Stimulated activated CD4-positive, alpha-beta T cell treated with anti-CD3 and anti-CD28 coated beads, Interleukin-4, amount 100 ng/mL, for 4 hours (primary cell): ENCODE data around the gene PWWP2B.
"Not testable (repeated sequence)": the region's sequence is repeated elsewhere in the genome, so short reads cannot be mapped to it uniquely, and the experiment has no call there.

ENCODE experiments used
- DNase-seq, 2 experiments: peaks; one replicate each; pipeline ENCODE4 v3.0.0-alpha.2; 2020

The PWWP2B gene

GRCh38 chr10:132382231-132382922 is 14.6 kb upstream of the PWWP2B start:
- no peak for DNase-seq

- no peak for DNase-seq
Measured at GRCh38 chr10:132383101-132383500, 13.9 kb upstream of the PWWP2B start.

GRCh38 chr10:132383751-132384196 is 13.2 kb upstream of the PWWP2B start:
- no peak for DNase-seq

- DNase-seq: no peak
Measured at GRCh38 chr10:132384618-132385388, 12.2 kb upstream of the PWWP2B start.

- DNase-seq: no peak
Measured at GRCh38 chr10:132385389-132385667, 11.7 kb upstream of the PWWP2B start.

- DNase-seq: no peak
Measured at GRCh38 chr10:132385721-132386418, 11.1 kb upstream of the PWWP2B start.

- no peak for DNase-seq
Measured at GRCh38 chr10:132386419-132386831, 10.6 kb upstream of the PWWP2B start.

GRCh38 chr10:132386896-132387295 is 10.1 kb upstream of the PWWP2B start:
- DNase-seq: not testable (repeated sequence)

- DNase-seq: peak; percentile 57 to 77
Measured at GRCh38 chr10:132387764-132388210, 9.2 kb upstream of the PWWP2B start.

GRCh38 chr10:132388891-132389432 is 8.0 kb upstream of the PWWP2B start:
- DNase-seq: no peak

- DNase-seq: no peak
Measured at GRCh38 chr10:132389433-132390169, 7.4 kb upstream of the PWWP2B start.

- no peak for DNase-seq
Measured at GRCh38 chr10:132390170-132390920, 6.7 kb upstream of the PWWP2B start.

- DNase-seq: no peak
Measured at GRCh38 chr10:132390921-132391675, 5.9 kb upstream of the PWWP2B start.

GRCh38 chr10:132391676-132392020 is 5.4 kb upstream of the PWWP2B start:
- DNase-seq: no peak

- DNase-seq: no peak
Measured at GRCh38 chr10:132392184-132392800, 4.7 kb upstream of the PWWP2B start.

GRCh38 chr10:132392811-132393694 is 3.9 kb upstream of the PWWP2B start:
- no peak for DNase-seq

- DNase-seq: no peak
Measured at GRCh38 chr10:132393695-132394181, 3.3 kb upstream of the PWWP2B start.

- no peak for DNase-seq
Measured at GRCh38 chr10:132394201-132394811, 2.7 kb upstream of the PWWP2B start.
